Nephron (organoid): ENCODE measurements around the gene TLL2.

Experiments used
- H3K27ac Mint-ChIP-seq, 3 experiments: 2 replicates each; pipeline ENCODE4 v1.8.0; 2020; ENCODE audit warnings: mixed read lengths in 3 of 3, mild to moderate bottlenecking in 2 of 3, moderate library complexity in 1 of 3
- H3K27me3 Mint-ChIP-seq: 2 replicates; pipeline ENCODE4 v1.8.0; 2021; ENCODE audit warnings: low read depth, mild to moderate bottlenecking, moderate library complexity, mixed read lengths
- H3K36me3 Mint-ChIP-seq: 2 replicates; pipeline ENCODE4 v1.8.0; 2020; ENCODE audit warnings: low read depth, mixed read lengths
- H3K4me1 Mint-ChIP-seq: 2 replicates; pipeline ENCODE4 v1.8.0; 2020; ENCODE audit warnings: mixed read lengths
- H3K4me3 Mint-ChIP-seq, 3 experiments: 2 replicates each; pipeline ENCODE4 v1.8.0; 2020; ENCODE audit warnings: mild to moderate bottlenecking in 3 of 3, mixed read lengths in 3 of 3, moderate library complexity in 2 of 3
- H3K9me3 Mint-ChIP-seq: 2 replicates; pipeline ENCODE4 v1.8.0; 2020; ENCODE audit warnings: mixed read lengths
- TF ChIP-seq, protein P1 (sequence below), 3 experiments: fragments of 200-600 bp; sonication (generic); IDR thresholded peaks; one replicate each; pipeline ENCODE4 v1.5.0; 2021; ENCODE audit warnings: antibody characterized with exemption in 3 of 3; ENCODE audit not compliant: unreplicated experiment in 3 of 3

TLL2 gene

DNA sequence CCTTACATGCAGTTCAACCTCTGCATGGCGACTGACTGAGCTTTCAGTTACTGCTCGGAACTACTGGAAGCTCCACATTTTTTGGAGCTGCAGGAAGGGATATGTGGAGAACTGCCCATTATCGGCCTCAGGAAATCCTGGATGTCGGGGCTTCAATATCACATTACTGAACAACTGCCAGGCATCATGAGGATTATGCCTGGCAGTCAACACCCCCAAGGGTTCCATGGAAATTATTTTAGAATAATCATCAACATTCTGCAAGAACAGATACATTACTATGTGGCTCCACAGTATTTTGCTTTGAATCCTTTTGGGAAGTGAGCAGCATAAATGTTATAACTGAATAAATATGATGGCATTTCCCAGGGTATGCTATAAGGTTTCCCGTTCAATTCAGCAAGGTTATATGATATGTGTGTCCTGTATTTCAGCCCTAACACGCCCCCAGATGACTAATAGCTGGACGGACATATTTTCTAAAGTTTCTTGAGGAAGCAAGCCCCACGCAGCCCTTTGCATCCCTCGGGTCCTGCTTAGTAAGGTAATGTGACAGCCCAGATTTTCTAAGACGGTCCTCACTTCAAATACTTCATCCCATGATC lies 101.9 kb downstream of the TLL2 start:
- H3K4me3 Mint-ChIP-seq: no peak overlapping the region
- H3K27me3 Mint-ChIP-seq: peaks cover 38% of the 10 kb centered on the region
- peaks cover 12% of the 10 kb centered on the region for H3K4me1 Mint-ChIP-seq
- TF ChIP-seq, protein P1, sequence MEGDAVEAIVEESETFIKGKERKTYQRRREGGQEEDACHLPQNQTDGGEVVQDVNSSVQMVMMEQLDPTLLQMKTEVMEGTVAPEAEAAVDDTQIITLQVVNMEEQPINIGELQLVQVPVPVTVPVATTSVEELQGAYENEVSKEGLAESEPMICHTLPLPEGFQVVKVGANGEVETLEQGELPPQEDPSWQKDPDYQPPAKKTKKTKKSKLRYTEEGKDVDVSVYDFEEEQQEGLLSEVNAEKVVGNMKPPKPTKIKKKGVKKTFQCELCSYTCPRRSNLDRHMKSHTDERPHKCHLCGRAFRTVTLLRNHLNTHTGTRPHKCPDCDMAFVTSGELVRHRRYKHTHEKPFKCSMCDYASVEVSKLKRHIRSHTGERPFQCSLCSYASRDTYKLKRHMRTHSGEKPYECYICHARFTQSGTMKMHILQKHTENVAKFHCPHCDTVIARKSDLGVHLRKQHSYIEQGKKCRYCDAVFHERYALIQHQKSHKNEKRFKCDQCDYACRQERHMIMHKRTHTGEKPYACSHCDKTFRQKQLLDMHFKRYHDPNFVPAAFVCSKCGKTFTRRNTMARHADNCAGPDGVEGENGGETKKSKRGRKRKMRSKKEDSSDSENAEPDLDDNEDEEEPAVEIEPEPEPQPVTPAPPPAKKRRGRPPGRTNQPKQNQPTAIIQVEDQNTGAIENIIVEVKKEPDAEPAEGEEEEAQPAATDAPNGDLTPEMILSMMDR (IDR thresholded peaks at IDR 0.05; ENCODE audit: unreplicated experiment in 3 of 3): no peak
- H3K36me3 Mint-ChIP-seq: no peaks in the 10 kb centered on the region
- H3K27ac Mint-ChIP-seq: peak overlapping the region in 1 of 3 experiments; percentile 72
- no peaks in the 10 kb centered on the region for H3K9me3 Mint-ChIP-seq

DNA sequence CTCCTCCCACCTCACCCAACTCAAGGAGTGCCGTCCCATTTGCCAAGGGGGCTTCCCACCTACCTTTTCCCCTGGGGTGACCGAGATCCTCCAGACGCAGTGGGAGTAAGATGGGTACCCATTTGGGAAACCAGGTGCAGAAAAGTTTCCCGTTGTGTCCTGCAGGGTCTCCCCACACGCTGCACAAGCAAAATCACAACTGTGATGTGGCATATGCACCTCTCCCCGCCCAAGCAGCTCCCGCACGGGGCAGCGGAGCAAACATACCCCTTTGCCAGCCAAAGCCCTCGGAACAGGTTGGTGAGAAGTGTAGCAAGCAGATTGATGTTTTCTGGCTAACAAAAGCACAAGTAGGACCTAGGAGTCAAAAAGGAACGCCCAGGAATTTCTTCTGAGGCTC lies 103.4 kb downstream of the TLL2 start:
- TF ChIP-seq, protein P1 (IDR thresholded peaks at IDR 0.05; ENCODE audit: unreplicated experiment in 3 of 3): no peak
- H3K4me1 Mint-ChIP-seq: peaks cover 17% of the 10 kb centered on the region
- H3K27ac Mint-ChIP-seq: no peak overlapping the region
- peaks cover 53% of the 10 kb centered on the region for H3K27me3 Mint-ChIP-seq
- no peaks in the 10 kb centered on the region for H3K36me3 Mint-ChIP-seq
- H3K4me3 Mint-ChIP-seq: no peak overlapping the region
- H3K9me3 Mint-ChIP-seq: no peaks in the 10 kb centered on the region

GRCh38 chr10:96408201-96408600 lies 105.5 kb downstream of the TLL2 start:
- no peak overlapping the region for H3K27ac Mint-ChIP-seq
- H3K4me1 Mint-ChIP-seq: peaks cover 29% of the 10 kb centered on the region
- H3K36me3 Mint-ChIP-seq: no peaks in the 10 kb centered on the region
- H3K4me3 Mint-ChIP-seq: no peak overlapping the region
- H3K9me3 Mint-ChIP-seq: no peaks in the 10 kb centered on the region
- TF ChIP-seq, protein P1 (IDR thresholded peaks at IDR 0.05; ENCODE audit: unreplicated experiment in 3 of 3): no peak
- H3K27me3 Mint-ChIP-seq: peaks cover 66% of the 10 kb centered on the region

GRCh38 chr10:96407560-96408069 lies 106.1 kb downstream of the TLL2 start:
- Mint-ChIP-seq H3K36me3 (no peaks in the 10 kb centered on the region), H3K9me3 (no peaks in the 10 kb centered on the region), H3K4me1 (peaks cover 29% of the 10 kb centered on the region), H3K27me3 (peaks cover 71% of the 10 kb centered on the region), H3K27ac (no peak overlapping the region), H3K4me3 (no peak overlapping the region)
- TF ChIP-seq, protein P1 (IDR thresholded peaks at IDR 0.05; ENCODE audit: unreplicated experiment in 3 of 3): no peak

- H3K9me3 Mint-ChIP-seq: no peaks in the 10 kb centered on the region
- H3K36me3 Mint-ChIP-seq: no peaks in the 10 kb centered on the region
- TF ChIP-seq, protein P1 (IDR thresholded peaks at IDR 0.05; ENCODE audit: unreplicated experiment in 3 of 3): no peak
- H3K27ac Mint-ChIP-seq: no peak overlapping the region
- no peak overlapping the region for H3K4me3 Mint-ChIP-seq
- H3K27me3 Mint-ChIP-seq: peaks cover 76% of the 10 kb centered on the region
- peaks cover 18% of the 10 kb centered on the region for H3K4me1 Mint-ChIP-seq
Observed at GRCh38 chr10:96406091-96406490, 107.6 kb downstream of the TLL2 start.
